Subcutaneous adipose tissue (tissue), 4 donors: ENCODE results near the gene HFE. TPM values are rescaled to one million over a fixed set of nuclear protein-coding genes. Genes with fewer than 3 reads are reported as not detected.

Source experiments
- CTCF ChIP-seq: fragments of 450-650 bp; IDR thresholded peaks from one replicate; pipeline ENCODE4 v1.5.1; 2016; ENCODE audit warnings: low read depth, mild to moderate bottlenecking, control low read depth, antibody characterized with exemption, moderate library complexity
- total RNA-seq, 4 donors: library from RNA; depleted of rRNA; stranded (reverse); fragments of >200 nt; gene quantifications; one replicate each; pipeline ENCODE4 v1.1.0, GENCODE V29; 2016

Gene HFE
- total RNA-seq, 4 donors from 2014 or later = 8.1 to 11.2 (median 9.7) TPM

- no peak for TF ChIP-seq CTCF
Observed at GRCh38 chr6:26048590-26048989, 38.6 kb upstream of the HFE start.

GRCh38 chr6:26051665-26052310, 35.4 kb upstream of the HFE start:
- no peak for TF ChIP-seq CTCF

- TF ChIP-seq CTCF = no peak
Observed at GRCh38 chr6:26053992-26054780, 33.0 kb upstream of the HFE start.

GRCh38 chr6:26054781-26055718, 32.2 kb upstream of the HFE start:
- no peak for TF ChIP-seq CTCF

- no peak for TF ChIP-seq CTCF
Observed at GRCh38 chr6:26055719-26056582, 31.3 kb upstream of the HFE start.

GRCh38 chr6:26056583-26057350, 30.5 kb upstream of the HFE start:
- TF ChIP-seq CTCF = no peak
